Sigmoid colon (tissue), 4 donors: Measurements from ENCODE around the gene SHPK.

Experiments
- CTCF ChIP-seq, 4 experiments: fragments of 450-650 bp in 3 of 4; fragments of 200-600 bp in 1 of 4; IDR thresholded peaks; one replicate each; pipeline ENCODE4 v1.5.1; 2016 to 2019; ENCODE audit warnings: antibody characterized with exemption in 4 of 4, mild to moderate bottlenecking in 3 of 4, moderate library complexity in 2 of 4
- POLR2A ChIP-seq, 2 donors: fragments of 450-650 bp; IDR thresholded peaks; one replicate each; pipeline ENCODE4 v1.6.1; 2016; ENCODE audit warnings: antibody characterized with exemption in 2 of 2, mild to moderate bottlenecking in 2 of 2, moderate library complexity in 2 of 2
- POLR2AphosphoS5 ChIP-seq, 4 donors: sonication (generic); formaldehyde crosslinking; IDR thresholded peaks; one replicate each; pipeline ENCODE4 v1.6.1; 2017; ENCODE audit warnings: antibody characterized with exemption in 4 of 4

GRCh38 chr17:3657874-3658783 is 22.1 kb upstream of the SHPK start:
- TF ChIP-seq CTCF (IDR thresholded peaks at IDR 0.05) (no peak), POLR2A (IDR thresholded peaks at IDR 0.05) (no peak), POLR2AphosphoS5 (IDR thresholded peaks at IDR 0.05) (no peak)
